GM10266 (cell line): Measurements from ENCODE around the gene NELL1.

Source experiments
- DNase-seq: peaks from one replicate; pipeline ENCODE4 v3.0.0; 2012; ENCODE audit errors: extremely low spot score
- CTCF ChIP-seq: IDR thresholded peaks from 2 replicates; pipeline ENCODE4 v1.5.1; 2012; ENCODE audit warnings: mild to moderate bottlenecking, low read depth; ENCODE audit not compliant: control insufficient read depth, insufficient read depth; ENCODE audit errors: missing control alignments

The NELL1 gene

GRCh38 chr11:20934516-20934915, 265.1 kb downstream of the NELL1 start:
- no peak for TF ChIP-seq CTCF

GRCh38 chr11:20937826-20938225, 268.4 kb downstream of the NELL1 start:
- TF ChIP-seq CTCF: no peak

More at GRCh38 chr11:20934516-20934915, 265.1 kb downstream of the NELL1 start:
- DNase-seq: no peak

GRCh38 chr11:20949585-20949984, 280.2 kb downstream of the NELL1 start:
- no peak for TF ChIP-seq CTCF
- DNase-seq: no peak

More at GRCh38 chr11:20937826-20938225, 268.4 kb downstream of the NELL1 start:
- no peak for DNase-seq

- no peak for DNase-seq
- TF ChIP-seq CTCF: no peak
Measured at GRCh38 chr11:20962581-20962980, 293.2 kb downstream of the NELL1 start.

- no peak for DNase-seq
- no peak for TF ChIP-seq CTCF
Measured at GRCh38 chr11:20963596-20963995, 294.2 kb downstream of the NELL1 start.

GRCh38 chr11:20964985-20965384, 295.6 kb downstream of the NELL1 start:
- no peak for DNase-seq
- no peak for TF ChIP-seq CTCF

GRCh38 chr11:20966489-20966888, 297.1 kb downstream of the NELL1 start:
- TF ChIP-seq CTCF: no peak
- no peak for DNase-seq
